Stimulated activated CD4-positive, alpha-beta T cell treated with anti-CD3 and anti-CD28 coated beads, Interleukin-15, amount 100 ng/mL, for 1 hour (primary cell): ENCODE data around the gene RHOT2.

Experiments used
- DNase-seq, 2 donors: peaks; one replicate each; pipeline ENCODE4 v3.0.0-alpha.2; 2020; ENCODE audit warnings: low read depth in 1 of 2, low spot score in 1 of 2

RHOT2 gene

DNA sequence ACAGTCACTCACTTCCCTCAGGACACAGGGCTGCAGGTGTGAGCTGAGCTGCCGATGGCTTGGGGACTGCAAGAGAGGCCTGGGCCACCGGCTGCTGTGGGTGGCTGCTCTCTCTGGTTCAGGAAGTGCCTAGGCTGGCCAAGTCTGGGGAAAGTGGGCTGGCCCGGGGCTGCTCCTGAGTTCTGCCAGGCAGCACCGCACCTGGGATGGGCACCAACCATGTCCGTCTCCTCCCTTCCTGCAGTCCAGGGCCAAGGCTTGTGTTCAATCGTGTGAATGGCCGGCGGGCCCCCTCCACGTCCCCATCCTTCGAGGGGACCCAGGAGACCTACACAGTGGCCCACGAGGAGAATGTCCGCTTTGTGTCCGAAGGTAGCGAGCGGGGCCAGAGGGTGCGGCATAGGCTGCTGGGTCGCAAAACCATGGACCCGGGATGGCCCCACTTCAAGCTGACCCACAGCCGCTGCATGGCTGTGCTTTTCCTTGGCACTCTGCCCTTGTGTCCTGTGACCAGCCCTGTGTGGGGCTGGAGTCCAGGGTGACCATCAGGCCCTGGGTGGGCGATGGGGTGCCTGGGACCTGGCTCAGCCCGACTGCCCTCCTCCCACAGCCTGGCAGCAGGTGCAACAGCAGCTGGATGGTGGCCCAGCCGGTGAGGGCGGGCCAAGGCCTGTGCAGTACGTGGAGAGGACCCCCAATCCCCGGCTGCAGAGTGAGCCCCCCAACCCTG is 20.6 kb upstream of the RHOT2 start:
- DNase-seq: no peak

DNA sequence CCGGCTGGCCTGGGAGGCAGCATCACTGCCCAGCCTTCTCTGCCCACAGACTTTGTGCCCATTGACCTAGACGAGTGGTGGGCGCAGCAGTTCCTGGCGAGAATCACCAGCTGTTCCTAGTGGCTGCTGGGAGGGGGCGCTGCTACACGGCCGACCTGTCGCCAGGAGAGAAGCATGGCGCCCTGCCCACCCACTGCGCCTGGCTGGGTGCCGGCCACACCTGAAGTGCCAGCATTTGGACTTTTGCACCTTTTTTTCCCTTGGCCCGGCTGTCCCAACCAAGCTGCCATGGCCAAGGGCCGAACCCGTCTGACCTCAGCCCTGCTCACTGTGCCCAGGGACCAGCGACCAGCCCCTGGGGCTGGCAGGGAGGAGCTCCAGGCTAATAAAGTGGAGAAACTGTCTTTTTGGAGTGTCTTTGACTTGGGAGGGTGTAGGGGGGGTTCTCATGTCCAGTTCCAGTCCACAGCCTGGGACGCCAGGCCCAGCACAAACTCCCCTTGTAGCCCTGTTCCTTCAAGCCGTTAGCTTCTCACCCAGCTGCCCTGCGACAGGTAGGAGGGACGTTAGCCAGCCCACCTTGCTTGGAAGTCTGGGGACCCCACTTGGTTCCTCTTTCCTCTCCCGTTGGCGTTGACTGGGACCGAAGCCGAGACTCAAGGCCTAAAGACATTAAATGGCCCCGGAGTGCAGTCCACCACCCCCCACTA is 19.7 kb upstream of the RHOT2 start:
- DNase-seq: peak in 1 of 2 donors; percentile 27

DNA sequence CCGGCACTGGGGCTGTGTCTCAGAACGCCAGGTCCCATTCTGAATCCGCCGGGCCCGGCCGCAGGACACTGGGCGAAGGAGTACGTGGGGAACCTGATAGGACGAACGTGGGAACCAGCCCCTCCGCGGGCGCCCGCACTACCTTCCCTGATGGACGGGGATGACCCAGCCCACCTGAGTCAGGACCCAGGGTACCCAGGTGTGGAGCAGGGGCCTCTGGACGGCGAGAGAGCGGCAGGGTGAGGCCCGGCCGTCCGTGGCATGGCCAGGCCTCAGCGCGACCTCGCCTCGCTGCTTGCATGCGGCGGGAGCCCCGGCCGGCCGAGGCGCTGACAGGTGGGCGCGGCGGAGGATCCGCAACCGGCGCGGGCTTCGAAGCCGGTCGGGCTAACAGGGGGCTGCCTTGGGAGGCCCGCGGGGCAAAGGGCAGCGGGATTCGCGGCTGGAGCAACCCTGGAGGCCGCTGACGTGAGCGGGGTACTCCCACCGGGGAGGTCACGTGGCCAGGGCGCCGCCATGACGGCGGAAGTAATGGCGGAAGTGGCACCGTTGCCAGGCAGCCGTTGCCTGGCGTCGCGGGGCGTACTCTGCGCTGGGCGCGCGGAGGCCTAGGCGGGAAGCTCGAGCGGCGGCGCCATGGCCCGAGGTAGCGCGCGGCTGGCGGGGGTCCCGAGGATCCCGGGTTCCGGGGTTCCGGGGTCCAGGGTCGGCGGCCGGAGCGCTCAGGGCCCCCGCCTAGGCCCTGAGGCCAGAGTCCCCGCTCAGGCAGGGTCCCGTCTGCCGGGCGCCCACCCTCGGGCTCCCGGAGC is 18.9 kb upstream of the RHOT2 start, which contains the start of gene WDR90:
Gene WDR90 (plus strand): TSS at position 585 of the 809 bp plus-strand sequence. CDS start 52 bp downstream, at position 637.
- peak; percentile 80 to 91 for DNase-seq

DNA sequence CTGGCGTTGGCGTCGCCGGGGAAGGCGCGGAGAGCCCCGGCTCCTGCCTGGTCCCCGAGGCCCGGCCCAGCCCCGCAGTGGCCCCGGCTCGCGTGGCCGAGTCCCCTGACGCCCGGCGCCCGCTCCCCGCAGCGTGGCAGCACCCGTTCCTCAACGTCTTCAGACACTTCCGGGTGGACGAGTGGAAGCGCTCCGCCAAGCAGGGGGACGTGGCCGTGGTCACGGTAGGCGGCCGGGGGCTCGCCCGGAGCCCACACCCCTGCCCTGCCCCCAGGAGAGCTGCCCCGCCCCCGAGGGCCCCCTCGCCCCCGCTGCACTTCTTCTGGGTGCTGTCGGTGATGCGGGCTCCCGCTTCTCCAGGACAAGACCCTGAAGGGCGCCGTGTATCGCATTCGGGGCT is 18.3 kb upstream of the RHOT2 start:
- no peak for DNase-seq

DNA sequence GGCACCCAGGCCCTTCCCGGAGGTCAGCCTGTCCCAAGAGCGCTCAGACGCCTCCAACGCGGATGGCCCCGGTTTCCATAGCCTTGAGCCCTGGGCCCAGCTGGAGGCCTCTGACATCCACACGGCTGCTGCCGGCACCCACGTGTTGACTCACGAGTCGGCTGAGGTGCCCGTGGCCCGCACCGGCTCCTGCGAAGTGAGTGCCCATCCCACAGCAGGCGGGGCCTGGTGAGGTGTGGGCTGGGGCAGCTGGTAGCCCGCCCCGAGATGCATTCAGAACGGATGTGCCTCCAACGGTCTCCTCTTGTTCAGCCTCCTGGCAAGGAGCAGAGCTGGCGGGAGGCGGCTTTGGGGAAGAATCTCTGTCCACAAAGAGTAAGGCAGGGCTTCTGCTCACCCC is 16.1 kb upstream of the RHOT2 start:
- no peak for DNase-seq

DNA sequence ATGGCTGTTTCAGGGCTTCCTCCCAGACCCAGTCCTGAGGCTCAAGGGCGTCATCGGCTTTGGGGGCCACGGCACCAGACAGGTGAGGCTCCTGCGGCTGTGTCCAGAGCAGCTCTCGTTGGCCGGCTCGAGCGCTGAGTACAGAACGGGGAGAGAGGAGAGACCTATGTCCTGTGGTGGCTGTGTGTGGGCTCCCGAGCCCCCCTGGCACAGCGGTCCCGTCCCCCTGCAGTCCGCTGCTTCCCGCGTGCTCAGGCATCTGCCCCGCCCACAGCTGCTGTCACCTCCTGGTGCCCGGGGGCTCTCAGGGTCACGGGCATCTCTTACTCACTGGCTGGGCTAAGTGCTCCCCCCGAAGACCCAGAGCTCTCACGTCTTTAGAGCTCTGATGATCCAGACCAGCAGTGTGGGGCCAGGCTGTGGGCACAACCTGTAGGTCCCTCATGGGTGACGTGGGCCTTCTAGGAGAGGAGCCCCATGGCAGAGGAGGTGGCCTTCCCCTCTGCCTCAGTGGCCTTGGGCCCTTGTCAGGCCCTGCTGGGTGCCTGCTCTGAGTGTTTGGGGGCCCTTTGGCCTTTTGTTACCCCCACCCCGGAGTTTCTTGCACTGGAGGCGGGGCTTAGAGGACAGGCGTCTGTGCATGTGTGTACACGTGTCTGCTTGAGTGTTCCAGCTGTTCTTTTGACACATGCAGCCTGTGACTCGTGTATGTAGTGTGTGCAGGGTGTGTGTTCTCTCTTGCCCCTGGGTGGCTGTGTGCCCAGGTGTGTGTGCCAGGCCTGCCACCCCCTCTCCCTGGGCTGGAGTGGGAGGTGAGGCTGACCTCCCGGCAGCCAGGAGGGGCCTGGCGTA is 15.3 kb upstream of the RHOT2 start:
- no peak for DNase-seq

DNA sequence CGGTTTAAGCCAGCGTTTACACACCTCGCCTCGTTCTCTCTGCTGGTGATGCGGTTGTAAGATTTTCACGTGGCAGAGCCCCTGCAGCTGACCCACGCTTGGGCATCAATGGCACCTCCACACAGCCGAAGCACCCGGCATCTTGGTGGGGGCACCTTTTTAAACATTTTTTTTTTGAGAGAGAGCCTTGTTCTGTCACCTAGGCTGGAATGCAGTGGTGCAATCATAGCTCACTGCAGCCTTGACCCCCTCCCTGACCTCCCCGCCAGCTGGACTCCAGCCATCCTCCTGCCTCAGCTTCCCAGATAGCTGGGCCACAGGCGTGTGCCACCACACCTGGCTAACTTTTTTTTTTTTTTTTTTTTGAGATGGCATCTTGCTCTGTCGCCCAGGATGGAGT is 13.9 kb upstream of the RHOT2 start:
- DNase-seq: no peak

DNA sequence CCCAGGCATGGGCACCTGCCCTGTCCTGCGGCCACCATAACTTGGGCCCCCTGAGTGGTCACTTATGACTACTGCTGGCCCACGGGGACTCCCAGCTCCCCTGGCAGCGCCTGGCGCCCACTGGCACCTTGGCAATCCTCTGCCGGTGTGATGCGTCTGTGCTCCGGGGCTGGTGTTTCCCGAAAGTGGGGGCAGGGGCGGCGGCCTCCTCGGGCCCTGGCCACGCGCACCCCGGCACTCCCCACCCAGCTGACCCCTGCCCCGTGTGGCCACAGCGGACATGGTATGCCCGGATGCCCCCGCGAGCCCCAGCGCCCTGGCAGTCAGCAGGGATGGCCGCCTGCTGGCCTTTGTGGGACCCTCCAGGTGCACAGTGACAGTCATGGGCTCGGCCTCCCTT is 10.4 kb upstream of the RHOT2 start:
- DNase-seq: no peak

DNA sequence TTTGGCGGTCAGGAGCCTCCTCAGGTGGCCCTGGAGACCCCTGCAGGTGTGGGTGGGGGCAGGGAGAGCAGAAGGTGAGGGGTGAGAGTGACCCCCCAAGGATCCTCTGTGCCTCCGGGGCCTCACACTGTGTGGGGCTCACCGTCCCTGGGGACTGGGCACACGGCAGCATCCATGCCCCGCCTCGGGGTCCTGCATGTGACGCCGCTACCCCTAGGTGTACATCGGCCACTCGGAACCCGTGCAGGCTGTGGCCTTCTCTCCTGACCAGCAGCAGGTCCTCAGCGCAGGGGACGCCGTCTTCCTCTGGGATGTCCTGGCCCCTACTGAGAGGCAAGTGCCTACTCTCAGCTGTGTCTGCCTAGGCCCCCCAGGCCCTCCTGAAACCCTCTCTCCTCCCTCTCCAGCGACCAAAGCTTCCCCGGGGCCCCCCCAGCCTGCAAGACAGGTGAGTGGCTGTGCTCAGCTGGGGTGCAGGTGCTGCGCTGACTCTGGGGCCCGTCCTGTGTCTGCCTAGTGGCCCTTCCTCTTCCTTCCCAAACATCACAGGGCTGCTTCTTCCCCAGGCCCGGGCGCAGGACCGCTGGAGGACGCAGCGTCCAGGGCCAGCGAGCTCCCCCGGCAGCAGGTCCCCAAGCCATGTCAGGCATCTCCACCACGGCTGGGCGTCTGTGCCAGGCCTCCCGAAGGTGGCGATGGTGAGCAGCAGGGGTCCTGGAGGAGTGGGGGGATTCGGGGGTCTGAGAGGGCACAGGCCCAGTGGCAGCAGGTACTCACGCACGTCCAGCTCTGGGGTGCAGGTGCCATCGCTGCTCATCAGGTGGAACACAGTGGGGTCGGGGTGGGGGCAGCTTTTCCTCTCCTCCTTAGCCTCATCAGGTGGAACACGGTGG is 9.0 kb upstream of the RHOT2 start:
- no peak for DNase-seq

DNA sequence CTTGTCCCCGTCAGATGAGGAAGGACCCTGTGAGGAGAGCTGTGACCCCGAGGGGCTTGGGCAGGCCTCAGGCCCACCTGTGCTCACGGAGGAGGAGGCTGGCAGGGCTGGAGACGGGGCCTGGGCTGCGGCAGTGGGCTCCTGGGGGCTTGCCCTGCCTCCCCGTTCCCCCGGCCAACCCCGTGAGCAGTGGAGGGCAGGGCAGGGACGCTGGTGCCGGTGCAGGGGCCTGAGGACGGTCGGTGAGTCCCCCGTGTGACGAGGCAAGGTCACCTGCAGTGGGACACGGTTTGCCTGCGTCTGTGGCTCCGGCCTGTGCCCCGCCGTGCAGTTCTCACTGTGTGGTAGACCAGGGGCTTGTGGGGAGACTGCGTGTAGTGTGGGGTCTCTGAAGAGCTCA is 8.3 kb upstream of the RHOT2 start:
- no peak for DNase-seq

DNA sequence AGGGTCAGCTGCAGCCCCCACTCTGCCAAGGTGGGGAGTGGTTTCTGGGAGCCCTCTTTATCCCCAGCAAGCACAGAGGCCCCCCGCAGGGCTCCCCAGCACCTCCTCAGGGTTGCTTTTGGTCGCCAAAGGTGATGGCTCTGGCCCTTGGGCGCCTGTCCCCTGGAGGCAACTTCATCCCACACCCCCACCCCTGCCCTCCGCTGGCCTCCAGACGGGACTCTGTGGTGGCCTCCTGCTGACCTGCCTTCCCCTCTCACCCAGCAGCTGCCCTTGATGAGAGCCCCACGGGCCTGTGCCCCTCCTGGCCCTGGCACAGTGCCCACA is 7.8 kb upstream of the RHOT2 start:
- no peak for DNase-seq

DNA sequence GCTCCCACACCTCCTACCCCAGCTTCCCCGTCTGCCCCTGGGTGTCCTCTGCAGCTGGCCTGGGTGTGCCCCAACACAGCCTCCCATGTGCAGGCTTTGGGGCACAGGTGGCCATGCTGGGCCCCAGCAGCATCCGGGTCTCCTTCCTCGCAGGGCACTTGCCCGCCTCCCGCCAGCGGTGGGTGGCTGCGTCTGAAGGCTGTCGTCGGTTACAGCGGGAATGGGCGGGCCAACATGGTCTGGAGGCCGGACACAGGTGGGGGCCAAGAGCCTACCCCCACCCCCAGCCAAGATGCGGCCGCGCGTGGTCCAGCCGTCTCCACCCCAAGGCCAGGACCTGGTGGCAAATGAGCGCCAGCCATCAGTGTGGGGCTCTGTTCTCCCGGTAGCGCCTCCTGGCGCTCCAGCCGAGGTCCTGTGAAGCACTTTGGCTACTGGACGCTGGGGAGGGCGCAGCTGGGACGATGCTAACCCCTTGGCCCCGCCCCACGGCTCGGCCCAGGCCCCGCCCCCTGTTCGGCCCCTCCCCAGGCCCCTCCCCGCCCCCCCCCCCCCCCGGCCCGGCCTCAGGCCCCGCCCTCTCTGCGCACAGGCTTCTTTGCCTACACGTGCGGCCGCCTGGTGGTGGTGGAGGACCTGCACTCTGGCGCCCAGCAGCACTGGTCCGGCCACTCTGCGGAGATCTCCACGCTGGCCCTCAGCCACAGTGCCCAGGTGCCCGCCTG is 7.3 kb upstream of the RHOT2 start:
- DNase-seq: peak; percentile 17 to 55

DNA sequence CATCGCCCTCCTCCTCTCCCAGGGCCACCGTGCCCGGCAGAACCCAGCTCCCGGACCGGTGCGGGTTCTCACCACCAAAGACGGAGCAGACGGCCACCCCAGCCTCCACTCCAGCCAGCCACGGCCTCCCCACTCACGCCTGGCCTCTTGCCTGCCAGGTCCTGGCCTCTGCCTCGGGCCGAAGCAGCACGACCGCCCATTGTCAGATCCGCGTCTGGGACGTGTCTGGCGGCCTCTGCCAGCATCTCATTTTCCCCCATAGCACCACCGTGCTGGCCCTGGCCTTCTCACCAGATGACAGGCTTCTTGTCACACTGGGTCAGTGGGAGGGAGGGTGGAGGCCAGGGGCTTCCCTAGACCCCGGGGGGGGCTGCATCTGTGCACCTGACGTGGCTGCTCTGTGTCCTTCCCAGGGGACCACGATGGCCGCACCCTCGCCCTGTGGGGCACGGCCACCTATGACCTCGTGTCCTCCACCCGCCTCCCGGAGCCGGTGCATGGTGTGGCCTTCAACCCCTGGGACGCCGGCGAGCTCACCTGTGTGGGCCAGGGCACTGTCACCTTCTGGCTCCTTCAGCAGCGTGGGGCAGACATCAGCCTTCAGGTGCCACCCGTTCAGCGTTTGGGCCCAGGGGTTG is 6.6 kb upstream of the RHOT2 start:
- DNase-seq: no peak

DNA sequence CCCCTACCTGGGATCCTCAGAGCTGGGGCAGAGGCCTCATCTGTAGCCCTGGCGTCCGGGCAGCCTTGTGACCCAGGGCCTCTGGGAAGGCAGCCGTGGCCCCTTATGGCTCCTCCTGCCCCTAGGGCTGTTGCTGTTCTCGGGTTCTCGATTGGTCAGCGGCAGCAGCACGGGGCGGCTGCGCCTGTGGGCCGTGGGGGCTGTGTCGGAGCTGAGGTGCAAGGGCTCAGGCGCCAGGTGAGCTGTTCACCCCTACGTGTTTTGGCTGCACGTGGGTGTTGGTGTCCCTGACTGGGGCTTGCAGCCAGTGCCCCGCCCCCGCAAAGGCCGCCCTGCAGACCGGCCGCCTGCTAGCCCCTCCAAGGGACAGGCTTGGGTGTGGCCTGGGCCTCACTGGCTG is 5.8 kb upstream of the RHOT2 start:
- DNase-seq: no peak

DNA sequence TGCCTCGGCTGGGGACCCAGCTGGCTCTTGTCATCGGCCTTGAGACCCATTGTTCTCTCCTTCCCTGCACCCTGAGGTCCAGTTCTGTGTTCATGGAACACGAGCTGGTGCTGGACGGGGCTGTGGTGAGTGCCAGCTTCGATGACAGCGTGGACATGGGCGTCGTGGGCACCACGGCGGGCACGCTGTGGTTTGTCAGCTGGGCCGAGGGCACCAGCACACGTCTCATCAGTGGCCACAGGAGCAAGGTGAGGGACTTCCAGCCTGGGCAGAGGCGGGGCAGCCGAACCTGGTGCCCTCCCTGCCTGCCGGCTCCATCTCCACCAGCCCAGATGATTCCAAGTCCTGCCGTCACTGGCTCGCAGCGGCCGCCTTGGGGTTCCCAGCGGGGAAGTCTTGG is 5.3 kb upstream of the RHOT2 start:
- no peak for DNase-seq

DNA sequence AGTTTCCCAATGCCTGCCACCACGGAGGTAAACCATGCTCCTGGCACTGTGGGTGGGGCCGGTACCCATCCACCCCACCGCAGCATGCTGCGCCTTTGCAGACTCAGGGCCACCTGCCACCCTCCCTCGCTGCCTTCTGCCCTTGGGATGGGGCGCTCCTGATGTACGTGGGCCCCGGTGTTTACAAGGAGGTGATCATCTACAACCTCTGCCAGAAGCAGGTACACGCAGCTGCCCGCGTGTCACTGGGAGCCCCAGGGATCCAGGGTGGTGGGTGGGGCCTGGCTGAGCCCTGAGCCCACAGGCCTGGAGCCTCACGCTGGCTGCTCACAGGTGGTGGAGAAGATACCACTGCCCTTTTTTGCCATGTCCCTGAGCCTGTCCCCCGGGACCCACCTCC is 1.4 kb upstream of the RHOT2 start:
- no peak for DNase-seq

DNA sequence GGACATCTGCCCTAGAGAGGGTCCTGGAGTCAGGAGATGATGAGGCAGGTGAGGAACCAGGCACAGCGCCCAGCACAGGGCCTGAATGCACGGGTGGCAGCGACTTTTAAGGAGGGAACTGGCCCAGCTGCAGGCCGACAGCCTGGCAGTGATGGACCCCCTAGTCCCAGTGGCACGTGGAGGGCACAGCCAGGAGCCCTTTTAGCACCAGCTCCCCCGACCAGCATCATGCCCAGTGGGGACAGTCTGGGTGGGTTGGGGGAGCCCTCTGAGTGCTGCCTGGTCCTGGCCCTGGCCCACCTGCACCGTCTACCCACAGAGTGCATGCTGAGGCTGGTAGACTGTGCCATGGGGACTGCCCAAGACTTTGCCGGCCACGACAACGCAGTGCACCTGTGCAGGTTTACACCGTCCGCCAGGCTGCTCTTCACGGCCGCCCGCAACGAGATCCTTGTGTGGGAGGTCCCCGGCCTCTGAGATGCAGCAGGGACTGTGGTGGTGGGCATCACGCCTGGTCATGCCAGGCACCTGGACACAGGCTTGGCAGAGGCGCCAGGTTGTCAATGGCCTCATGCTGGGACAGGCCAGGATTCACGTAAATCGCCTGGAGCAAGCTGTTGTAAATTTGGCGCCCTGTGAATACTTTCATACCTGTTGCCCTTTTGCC is 686 bp upstream of the RHOT2 start:
- DNase-seq: no peak

DNA sequence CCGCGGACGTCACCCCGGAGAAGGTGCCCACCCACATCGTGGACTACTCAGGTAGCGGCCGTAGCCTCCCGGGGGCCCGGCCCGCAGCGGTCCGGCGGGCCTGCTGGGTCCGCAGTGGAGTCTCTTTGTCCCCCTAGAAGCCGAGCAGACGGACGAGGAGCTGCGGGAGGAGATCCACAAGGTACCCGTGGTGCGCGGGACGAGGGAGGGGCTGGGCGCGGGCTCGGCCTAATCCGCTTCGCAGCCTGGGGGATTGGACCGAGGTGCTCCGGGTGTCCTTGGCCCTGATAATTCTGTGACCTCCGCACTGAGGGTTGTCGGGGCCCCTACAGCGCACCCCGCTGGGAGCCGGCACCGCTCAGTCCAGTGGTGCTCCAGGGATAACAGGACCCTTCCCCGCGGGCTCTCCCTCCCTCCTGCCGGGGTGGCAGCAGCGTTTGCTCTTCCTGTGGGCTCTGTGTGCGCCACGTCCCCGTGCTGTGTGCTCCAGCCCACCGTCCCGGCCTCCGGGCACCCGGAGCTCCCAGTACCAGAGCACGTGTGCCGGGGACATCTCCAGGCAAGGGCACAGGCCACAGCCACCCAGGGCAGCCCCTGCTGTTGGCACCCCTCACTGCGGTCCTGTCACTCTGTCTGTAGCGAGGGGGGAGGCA is 713 bp downstream of the RHOT2 start:
- DNase-seq: no peak
